K562 (cell line): Measurements from ENCODE around the gene FTSJ3. TPM values are rescaled to one million over a fixed set of nuclear protein-coding genes. Genes with fewer than 3 reads are reported as not detected.

Experiments
- CEBPZ ChIP-seq: fragments of 150-350 bp; IDR thresholded peaks from 2 replicates; pipeline ENCODE4 v1.6.1; 2014; ENCODE audit warnings: low read depth, mild to moderate bottlenecking, low read length, borderline replicate concordance
- EP400 ChIP-seq: fragments of 450-650 bp; IDR thresholded peaks from 2 replicates; pipeline ENCODE4 v1.6.1; 2017; ENCODE audit warnings: antibody characterized with exemption, mild to moderate bottlenecking, moderate library complexity
- GABPA ChIP-seq: fragments of 200-800 bp; sonication (Bioruptor generic); conservative IDR thresholded peaks from 2 replicates; pipeline ENCODE4 v1.6.1; 2016; ENCODE audit warnings: low read depth, missing genetic modification characterization, missing compliant biosample characterization
- MEF2D ChIP-seq: conservative IDR thresholded peaks from 2 replicates; pipeline ENCODE4 v1.6.1; 2016; ENCODE audit warnings: low read depth, missing genetic modification characterization, missing compliant biosample characterization
- MLLT1 ChIP-seq, 2 experiments: fragments of 450-650 bp; IDR thresholded peaks; 2 replicates each; pipeline ENCODE4 v1.6.1; 2016
- NONO ChIP-seq, 2 experiments: fragments of 200-400 bp in 1 of 2; fragments of 450-650 bp in 1 of 2; formaldehyde crosslinking in 1 of 2; IDR thresholded peaks; 2 replicates each; pipeline ENCODE4 v1.6.1; 2017; ENCODE audit warnings: low read depth in 2 of 2, mild to moderate bottlenecking in 2 of 2, moderate library complexity in 2 of 2, low read length in 1 of 2
- RAD21 ChIP-seq, 2 experiments: fragments of 250-450 bp in 1 of 2; fragments of 450-650 bp in 1 of 2; sonication (Bioruptor Pico) in 1 of 2; formaldehyde crosslinking in 1 of 2; IDR thresholded peaks in 1 of 2; conservative IDR thresholded peaks in 1 of 2; 2 replicates each; pipeline versions ENCODE4 v1.4.0 to v1.8.0; 2020 to 2022; ENCODE audit warnings: mild to moderate bottlenecking in 2 of 2, moderate library complexity in 1 of 2
- RFX5 ChIP-seq: IDR thresholded peaks from 2 replicates; pipeline ENCODE4 v1.6.1; 2011; ENCODE audit warnings: low read depth, mild to moderate bottlenecking, improper control_type of control experiment, low read length
- SNRNP70 ChIP-seq: fragments of 200-400 bp; formaldehyde crosslinking; optimal IDR thresholded peaks from 2 replicates; pipeline ENCODE3; 2017; ENCODE audit warnings: low read depth, low read length
- TAL1 ChIP-seq: fragments of 450-650 bp; IDR thresholded peaks from 2 replicates; pipeline ENCODE4 v1.6.1; 2016; ENCODE audit warnings: mild to moderate bottlenecking
- ZBTB11 ChIP-seq, 3 experiments: fragments of 200-800 bp in 1 of 3; fragments of 250-450 bp in 1 of 3; fragments of 450-650 bp in 1 of 3; sonication (Bioruptor Pico) in 1 of 3; sonication (Bioruptor generic) in 1 of 3; formaldehyde crosslinking in 1 of 3; IDR thresholded peaks; 2 replicates each; pipeline versions ENCODE4 v1.6.1 to v1.8.0; 2016 to 2022; ENCODE audit warnings: mild to moderate bottlenecking in 2 of 3, missing genetic modification characterization in 2 of 3, missing compliant biosample characterization in 1 of 3, moderate library complexity in 1 of 3
- ZKSCAN3 ChIP-seq: fragments of 250-450 bp; sonication (Bioruptor Pico); IDR thresholded peaks from 2 replicates; pipeline ENCODE4 v1.4.0; 2020
- ZNF280B ChIP-seq: fragments of 250-450 bp; sonication (Bioruptor Pico); IDR thresholded peaks from 2 replicates; pipeline ENCODE4 v1.5.1; 2021; ENCODE audit warnings: mild to moderate bottlenecking
- polyA plus RNA-seq, 8 experiments: library from polyadenylated mRNA; depleted of rRNA in 4 of 8; stranded (reverse) in 5 of 8; unstranded in 3 of 8; fragments of >200 nt; fragmentation: Nextera tagmentation in 2 of 8; fragmentation: Illumina TruSeq in 1 of 8; extraction: Ambion mirVana in 2 of 8; extraction: Trizol in 1 of 8; gene quantifications; 2 replicates each; pipeline versions ENCODE4 v1.2.1 to v1.2.3, GENCODE V29; 2011 to 2014; ENCODE audit warnings: inconsistent platforms in 1 of 8, missing spikeins in 1 of 8
- total RNA-seq, 7 experiments: library from RNA; depleted of rRNA in 6 of 7; stranded (reverse); fragments of >200 nt in 6 of 7; fragmentation: Illumina TruSeq in 2 of 7; extraction: Trizol in 2 of 7; gene quantifications; 2 replicates each; pipeline versions ENCODE4 v1.2.1 to v1.2.3, GENCODE V29; 2011 to 2021; ENCODE audit warnings: low replicate concordance in 1 of 7

Gene FTSJ3
- total and polyA plus RNA-seq, 9 of the 15 experiments (the other 6 are each of a cell fraction or from before 2014, with no cell fraction given), result 18.0 to 65.6 (median 52.4) TPM

GRCh38 chr17:63842540-63843386 is 15.3 kb upstream of the FTSJ3 start, which contains the start of gene SMARCD2 (continued):
- no peak for TF ChIP-seq CEBPZ
- peak; percentile 97 for TF ChIP-seq GABPA (tag)
- TF ChIP-seq MLLT1 (IDR thresholded peaks at IDR 0.05), result peak in 1 of 2 experiments; percentile 69; a peak in 2 of 4 replicates
- TF ChIP-seq ZKSCAN3 (CRISPR knock-in tag), result no peak
- peak; percentile 47 for TF ChIP-seq TAL1
- 0 out of 2 replicates have a peak, but pooled peaks have one; percentile 15 for TF ChIP-seq MEF2D (tag)
- peak; percentile 84 for TF ChIP-seq EP400
- no peak for TF ChIP-seq SNRNP70
- TF ChIP-seq ZBTB11 (CRISPR knock-in tag; IDR thresholded peaks at IDR 0.05), result peak; percentile 88 to 98 (median 95)
- TF ChIP-seq ZNF280B (CRISPR knock-in tag), result no peak
- TF ChIP-seq NONO (IDR thresholded peaks at IDR 0.05; ENCODE audit: low read depth in 2 of 2, low read length in 1 of 2), result peak in 1 of 2 experiments; percentile 95; a peak in 2 of 4 replicates
- TF ChIP-seq RFX5, result peak; percentile 90
- TF ChIP-seq RAD21 (CRISPR knock-in tag; conservative IDR thresholded peaks at IDR 0.05 in 1 of 2, IDR thresholded peaks at IDR 0.05 in 1 of 2), result peak in 1 of 2 experiments; percentile 18; a peak in 1 of 4 replicates
